HG02852 (cell line): Measurements from ENCODE around the gene WDR38.

Experiments
- ATAC-seq: cut with Tn5 transposase; IDR thresholded peaks from one replicate; pipeline ENCODE4 v1.9.1; 2021; ENCODE audit warnings: mild to moderate bottlenecking, moderate library complexity; ENCODE audit not compliant: unreplicated experiment

Gene WDR38

DNA sequence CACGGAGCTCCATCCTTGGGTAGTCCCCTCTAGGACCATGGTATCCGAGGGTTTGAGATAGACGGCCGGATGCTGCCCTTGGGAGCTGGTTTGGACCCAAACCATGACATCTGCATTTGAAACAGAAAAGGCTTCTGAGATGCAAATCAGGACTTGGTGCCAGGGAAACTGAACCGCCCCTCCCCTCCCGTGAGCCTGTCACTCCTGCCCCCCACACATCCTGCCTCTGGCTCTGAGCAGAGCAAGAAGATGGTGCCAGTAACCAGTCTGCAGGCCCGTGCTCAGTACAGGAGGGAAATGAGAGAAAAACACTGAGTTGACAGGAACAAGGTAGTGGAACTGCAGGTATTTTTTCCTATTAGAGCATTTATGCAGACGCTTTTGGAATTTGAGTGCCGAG, 27.2 kb downstream of the WDR38 start:
- no peak for ATAC-seq

DNA sequence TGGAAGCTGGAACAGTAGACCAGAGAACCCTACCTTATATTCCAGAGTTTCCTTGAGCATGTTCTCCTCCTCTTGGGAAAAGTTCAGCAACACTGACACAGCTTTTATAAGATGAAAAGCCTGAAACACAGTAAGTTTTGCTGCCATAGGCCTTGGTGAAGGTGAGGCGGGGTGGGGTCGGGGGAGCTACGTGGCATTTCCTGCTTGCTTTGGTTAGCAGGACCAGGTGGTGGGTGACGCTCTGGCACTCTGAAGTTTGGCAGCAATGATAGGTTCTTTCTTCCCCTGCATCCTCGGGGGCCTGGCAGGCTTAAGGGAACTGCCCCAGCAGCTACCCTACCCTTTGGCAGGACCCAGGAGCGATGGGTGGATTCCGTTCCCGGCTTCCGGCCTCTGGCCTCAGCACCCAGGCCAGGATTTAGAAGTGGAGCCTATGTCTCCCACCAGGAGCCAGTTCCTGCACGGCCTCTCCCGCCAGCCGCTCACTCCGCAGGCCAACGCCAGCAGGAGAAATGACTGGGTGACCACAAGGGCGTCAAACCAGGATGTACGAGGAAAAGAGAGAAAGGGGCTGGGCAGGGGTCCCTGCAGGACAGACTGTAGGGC, 28.0 kb downstream of the WDR38 start:
- ATAC-seq, result no peak

DNA sequence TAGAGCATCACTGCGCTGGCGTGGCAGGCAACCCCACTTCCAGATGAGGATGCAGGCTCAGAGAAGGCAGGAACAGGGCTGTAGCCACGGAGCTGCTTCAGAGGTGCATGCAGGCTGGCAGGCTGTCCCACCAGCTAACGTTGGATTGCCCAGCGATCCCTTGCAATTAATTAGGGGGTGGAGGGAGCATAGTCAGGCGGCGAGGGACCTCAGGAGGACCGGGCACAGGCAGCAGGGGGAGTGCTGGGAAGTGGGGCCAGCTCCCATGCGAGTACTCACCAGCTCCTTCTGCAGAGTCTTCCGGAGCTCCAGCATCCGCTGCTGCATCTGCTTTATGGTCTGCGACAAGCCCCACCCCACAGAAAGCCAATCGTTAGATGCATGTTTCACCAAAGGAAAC, 29.0 kb downstream of the WDR38 start:
- ATAC-seq, result no peak

DNA sequence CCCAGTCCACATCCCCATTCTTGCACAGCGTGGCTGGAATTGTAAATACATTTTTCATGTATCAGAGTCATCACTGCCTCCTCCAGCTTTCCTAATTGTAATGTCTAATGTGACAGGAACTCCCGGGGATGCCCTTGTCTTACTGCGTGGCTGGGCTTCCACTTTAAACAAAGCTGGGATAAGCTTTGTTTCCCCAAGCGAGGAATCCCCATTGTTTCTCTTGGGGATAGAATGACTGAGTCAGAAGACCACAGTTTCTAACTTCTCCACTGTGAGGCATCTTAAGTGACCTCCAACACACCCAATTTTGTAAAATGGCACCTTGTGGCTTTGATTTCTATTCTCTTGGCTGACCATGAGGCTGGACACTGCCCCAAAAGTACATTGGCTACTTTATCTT, 31.1 kb downstream of the WDR38 start:
- no peak for ATAC-seq

DNA sequence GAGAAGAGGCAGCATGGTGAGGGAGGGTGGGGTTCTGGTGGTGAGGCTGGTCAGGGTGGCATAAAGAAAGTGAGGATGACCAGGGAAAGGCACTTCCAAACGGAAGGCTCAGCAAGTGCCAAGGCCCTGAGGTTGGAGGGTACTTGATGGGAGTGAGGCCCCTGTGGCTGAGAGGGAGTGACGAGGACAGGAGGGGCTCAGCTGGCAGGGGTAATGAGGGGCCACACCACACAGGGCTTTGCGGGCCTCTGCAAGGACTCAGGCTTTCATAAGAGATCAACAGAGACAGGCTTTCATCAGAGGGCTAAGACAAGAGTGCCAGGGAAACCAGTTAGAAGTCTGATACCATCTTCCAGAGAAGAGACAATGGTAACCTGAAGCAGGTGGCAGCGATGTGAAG, 32.3 kb downstream of the WDR38 start:
- ATAC-seq, result no peak

DNA sequence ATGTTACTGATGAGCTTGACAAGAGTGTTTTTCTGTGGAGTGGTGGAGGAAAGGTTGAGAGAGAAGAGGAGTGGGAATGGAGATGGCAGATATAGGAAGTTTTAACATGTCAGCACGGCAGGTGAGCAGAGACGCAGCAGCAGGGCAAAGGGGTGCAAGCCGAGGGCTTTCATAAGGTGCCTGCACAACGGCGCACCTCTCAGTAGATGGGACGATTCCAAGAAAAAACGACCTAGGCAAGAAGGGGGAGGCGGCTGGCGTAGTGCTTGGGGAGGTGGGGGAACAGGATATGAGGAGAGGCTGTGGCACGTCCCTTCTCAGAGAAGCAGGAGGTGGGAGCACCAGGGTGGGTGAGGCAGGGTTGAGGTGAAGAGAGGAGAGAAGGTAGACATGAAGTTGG, 33.2 kb downstream of the WDR38 start:
- no peak for ATAC-seq

DNA sequence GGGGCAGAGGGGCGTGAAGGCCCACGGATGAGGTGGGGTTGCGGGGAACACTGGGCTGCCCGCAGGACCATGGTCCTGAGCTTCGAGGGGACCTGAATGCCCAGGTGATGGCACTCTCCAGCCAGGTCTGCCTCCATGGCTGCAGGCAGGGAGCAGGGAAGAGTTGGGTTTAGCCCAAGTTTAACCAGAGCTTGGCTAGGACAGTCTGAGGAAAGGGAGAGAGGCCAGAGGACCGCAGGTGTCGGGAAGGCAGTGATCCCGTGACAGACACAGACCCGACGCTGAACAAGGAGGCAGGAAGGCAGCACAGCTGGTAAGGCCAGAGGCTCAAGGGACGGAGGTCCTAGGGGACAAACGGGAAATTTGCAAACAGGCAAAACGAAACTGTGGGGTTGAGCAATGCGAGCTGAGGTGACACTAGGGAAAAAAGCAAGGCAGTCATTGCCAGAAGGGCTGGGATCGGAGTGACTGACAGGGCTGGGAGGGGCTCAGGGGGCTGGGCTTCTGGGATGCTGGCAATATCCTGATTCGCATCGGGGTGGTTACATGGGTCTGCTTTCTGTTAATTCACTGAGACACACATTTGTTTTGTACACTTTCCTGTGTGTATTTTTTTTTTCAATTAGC, 33.7 kb downstream of the WDR38 start:
- ATAC-seq, result no peak

DNA sequence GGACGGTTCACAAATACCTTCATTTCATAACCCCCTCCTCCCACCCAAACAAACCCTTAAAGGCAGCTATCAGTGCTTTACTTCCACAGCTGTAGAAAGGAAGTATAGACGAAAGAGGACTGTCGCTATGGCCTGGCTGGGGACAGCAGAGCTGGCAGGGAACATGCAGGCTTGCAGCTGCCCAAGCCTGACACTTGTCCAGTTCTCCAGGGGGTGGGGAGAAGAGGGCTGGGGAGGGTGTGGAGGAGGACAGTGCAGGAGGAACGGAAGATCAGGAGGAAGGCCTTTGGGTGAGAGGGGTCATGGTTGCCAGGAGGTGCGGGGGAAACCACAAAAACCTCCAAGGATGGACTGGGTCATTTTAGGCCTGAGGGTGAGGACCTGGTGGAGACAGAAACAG, 34.6 kb downstream of the WDR38 start:
- ATAC-seq, result no peak

DNA sequence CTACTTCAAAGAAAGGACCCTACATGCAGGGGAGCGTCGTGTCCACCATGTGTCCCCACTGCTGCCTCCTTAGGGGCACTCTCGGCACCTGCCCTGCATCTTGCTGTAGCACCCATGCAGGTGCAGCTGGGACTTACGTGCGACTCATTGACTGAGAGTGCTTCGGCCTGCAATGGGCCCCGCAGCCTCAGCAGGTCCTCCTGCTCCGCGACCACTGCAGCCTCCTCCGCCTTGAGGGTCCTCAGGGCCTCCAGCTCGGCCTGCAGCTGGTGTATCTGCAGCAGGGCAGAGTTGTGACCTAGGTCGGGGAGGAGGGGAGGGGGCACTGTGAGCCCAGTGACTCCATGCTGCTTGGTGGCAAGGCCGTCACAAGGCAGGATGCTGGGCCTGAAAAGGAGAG, 35.7 kb downstream of the WDR38 start:
- no peak for ATAC-seq

DNA sequence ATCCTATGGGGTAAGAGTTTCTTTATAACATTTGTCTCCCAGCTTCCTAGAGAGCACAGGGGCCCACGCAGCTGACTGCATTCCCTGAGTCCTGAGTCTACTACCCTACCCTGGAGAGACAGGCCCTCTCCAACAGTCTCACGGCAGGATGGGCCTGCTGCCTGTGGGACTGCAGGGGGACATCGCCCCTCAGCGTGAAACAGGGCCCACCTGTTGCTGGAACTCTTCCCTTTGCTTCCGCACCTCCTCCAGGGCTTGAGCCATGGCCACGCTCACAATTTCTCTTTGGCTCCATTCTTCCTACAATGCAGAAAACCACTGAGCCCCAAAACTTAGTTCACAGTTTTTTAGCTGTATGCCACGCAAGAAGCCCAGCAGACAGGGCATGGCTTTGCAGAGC, 36.9 kb downstream of the WDR38 start:
- no peak for ATAC-seq

DNA sequence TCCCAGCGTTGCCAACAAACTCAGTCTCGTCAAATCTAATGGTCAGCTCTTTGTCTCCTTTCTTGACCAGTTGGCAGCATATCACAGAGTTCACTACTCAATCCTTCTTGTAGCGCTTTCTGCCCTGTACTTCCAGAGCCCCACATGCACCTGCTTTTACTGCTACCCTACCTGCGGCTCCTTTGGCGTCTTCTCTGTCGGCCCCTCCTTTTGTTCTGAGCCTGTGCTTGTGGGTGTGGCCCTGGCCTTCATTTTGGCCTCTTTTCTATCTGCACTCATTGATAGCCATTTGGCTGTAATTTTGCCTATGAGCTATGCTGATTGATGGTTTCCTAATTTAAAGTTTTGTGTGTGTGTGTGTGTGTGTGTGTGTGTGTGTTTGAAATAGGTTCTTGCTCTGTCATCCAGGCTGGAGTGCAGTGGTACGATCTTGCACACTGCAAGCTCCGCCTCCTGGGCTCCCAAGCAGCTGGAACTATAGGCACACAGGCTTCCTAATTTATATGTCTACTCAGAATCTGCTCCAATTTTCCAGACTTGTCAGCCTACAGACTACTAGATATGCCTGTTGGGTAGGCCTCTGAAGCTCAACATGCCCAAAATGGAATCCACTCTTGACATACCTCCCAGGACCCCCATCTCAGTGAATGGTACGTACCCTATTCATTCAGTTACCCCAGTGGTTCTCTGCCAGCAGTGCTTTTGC, 40.9 kb downstream of the WDR38 start:
- ATAC-seq, result no peak

DNA sequence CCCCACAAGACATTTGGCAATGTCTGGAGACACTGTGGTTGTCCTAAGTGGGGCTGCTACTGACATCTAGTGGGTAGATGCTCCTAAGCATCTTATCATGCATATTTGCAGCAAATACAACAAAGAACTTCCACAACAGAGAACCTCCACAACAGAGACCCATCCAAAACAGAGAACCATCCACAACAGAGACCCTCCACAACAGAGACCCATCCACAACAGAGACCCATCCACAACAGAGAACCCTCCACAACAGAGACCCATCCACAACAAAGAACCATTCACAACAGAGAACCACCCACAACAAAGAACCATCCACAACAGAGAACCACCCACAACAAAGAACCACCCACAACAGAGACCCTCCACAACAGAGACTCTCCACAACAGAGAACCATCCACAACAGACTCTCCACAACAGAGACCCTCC, 41.5 kb downstream of the WDR38 start:
- ATAC-seq, result no peak

DNA sequence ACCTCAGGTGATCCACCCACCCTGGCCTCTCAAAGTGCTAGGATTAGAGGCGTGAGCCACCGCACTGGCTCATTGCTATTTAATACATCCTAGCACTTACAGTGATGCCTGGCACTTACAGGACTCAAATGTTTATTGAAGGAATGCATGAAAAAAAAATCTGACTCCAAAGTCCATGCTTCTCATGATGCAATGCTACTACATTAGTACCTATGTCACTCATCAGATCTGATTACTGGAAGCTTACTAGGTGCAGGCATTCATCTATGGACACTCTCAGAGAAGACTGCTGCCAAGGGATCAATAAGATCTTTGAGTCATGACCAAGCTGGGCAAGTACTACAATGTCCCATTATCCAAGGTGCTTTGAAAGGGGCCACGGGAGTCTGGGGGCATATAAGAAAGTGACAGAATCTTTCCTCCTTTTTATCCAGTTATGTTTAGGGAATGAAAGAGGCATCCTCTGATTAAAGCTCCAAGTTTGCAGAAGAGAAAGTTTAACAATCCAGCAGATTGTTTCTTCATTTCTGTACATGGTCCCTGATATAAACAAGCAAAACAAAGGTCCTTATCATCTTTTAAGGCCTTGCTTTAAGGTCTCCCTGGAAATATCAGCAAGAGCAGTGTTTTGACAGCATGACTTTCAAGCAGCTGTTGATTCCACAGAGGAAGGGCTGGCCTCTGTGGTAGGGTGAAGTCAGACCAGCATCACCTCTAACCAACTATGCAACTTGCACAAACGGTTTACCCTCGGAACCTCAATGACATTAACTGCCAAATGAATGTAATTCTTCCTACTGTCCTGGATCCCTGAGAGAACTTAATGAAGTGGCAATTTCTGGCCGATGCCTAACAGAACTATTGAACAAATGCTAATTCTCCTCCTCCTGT, 44.6 kb downstream of the WDR38 start:
- ATAC-seq, result no peak

DNA sequence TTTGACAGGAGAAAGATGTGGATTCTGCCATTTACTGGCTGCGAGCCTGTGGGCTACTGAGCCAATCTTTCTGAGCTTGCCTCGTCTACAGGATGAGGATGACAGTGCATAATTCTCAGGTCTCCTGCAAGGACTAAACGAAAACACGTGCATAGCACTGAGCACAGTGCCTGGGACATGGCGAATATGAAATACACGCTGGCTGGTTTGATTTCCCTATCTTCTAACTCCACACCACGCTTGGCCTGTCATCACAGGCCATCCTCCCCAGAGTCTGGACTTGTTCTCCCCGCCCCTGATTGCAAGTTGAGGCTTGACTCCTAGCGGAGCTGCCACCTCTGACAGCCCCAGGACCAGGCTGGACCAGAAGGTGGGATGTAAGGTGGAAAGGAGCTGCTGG, 46.6 kb downstream of the WDR38 start:
- ATAC-seq, result no peak

DNA sequence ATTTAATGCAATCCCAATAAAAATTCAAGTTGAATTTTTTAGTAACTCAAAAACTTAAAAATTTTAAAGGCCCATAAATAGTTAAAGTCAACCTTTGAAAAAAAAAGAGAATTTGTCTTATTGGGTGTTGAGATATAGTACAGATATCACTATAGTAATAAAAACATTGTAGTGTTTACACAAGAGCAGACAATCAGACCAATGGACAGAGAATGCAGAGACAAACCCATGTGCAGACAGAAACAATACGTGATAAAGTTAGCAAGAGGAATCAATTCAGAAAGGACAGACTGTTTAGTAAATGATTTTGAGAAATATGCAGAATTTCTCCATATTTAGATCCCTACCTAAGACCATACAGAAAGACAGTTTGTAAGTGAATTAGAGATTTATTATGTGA, 53.7 kb downstream of the WDR38 start:
- no peak for ATAC-seq
